Adrenal gland (tissue), 12 donors: ENCODE results near the gene ANXA9. TPM values are rescaled to one million over a fixed set of nuclear protein-coding genes. Genes with fewer than 3 reads are reported as not detected.

Experiments used
- DNase-seq, 7 donors: peaks; one replicate each; pipeline ENCODE4 v3.0.0-alpha.2; 2019 to 2020
- H3K27ac ChIP-seq, 5 donors: fragments of 200-600 bp; sonication (generic) in 4 of 5; 1 replicate in 3 of 5; 2 replicates in 2 of 5; pipeline versions ENCODE4 v1.5.1 to v1.8.0; 2016 to 2020; ENCODE audit warnings: mild to moderate bottlenecking in 1 of 5
- H3K27me3 ChIP-seq: fragments of 200-600 bp; 2 replicates; pipeline ENCODE4 v1.8.0; 2021
- H3K36me3 ChIP-seq, 2 donors: fragments of 200-600 bp; replicated peaks in 1 of 2; 1 replicate in 1 of 2; 2 replicates in 1 of 2; pipeline versions ENCODE4 v1.5.1 to v1.8.0; 2018 to 2022
- H3K4me1 ChIP-seq, 2 donors: fragments of 200-600 bp; replicated peaks in 1 of 2; 1 replicate in 1 of 2; 2 replicates in 1 of 2; pipeline versions ENCODE4 v1.5.1 to v1.8.0; 2018 to 2021
- H3K4me3 ChIP-seq, 4 donors: fragments of 200-600 bp; sonication (generic) in 3 of 4; one replicate each; pipeline ENCODE4 v1.5.1; 2016 to 2018
- H3K9me3 ChIP-seq, 3 donors: fragments of 200-600 bp; sonication (generic) in 1 of 3; replicated peaks in 1 of 3; 1 replicate in 2 of 3; 2 replicates in 1 of 3; pipeline versions ENCODE4 v1.5.1 to v1.8.0; 2016 to 2021
- POLR2A ChIP-seq, 2 donors: fragments of 450-650 bp; IDR thresholded peaks; one replicate each; pipeline ENCODE4 v1.6.1; 2017; ENCODE audit warnings: antibody characterized with exemption in 2 of 2, mild to moderate bottlenecking in 2 of 2, moderate library complexity in 1 of 2
- WGBS, 4 donors: extraction: QIAGEN DNeasy Blood & Tissue Kit in 2 of 4; methylation state at CpG; one replicate each; pipeline versions ENCODE4 v1.1.5 to v1.1.7; 2013 to 2017; 5-methylcytosine and 5-hydroxymethylcytosine counted together
- intact Hi-C, 2 donors: fragments of 100-400 bp; cut with DNase I; formaldehyde crosslinking; loops; one replicate each; pipeline versions ENCODE4 v1.14.1 to v1.15.0; 2022 to 2023
- polyA plus RNA-seq, 3 donors: library from polyadenylated mRNA; stranded (reverse); fragments of 200-250 nt in 2 of 3; fragments of 350-450 nt in 1 of 3; fragmentation: Illumina TruSeq in 1 of 3; extraction: RNeasy Lipid Tissue Mini Kit (QIAGEN cat#74804) in 1 of 3; gene quantifications; one replicate each; pipeline ENCODE4 v1.2.3, GENCODE V29; 2013 to 2014
- total RNA-seq, 9 donors: library from RNA; depleted of rRNA in 4 of 9; stranded (reverse); fragments of >200 nt in 4 of 9; fragments of 120-200 nt in 1 of 9; fragmentation: NEBNext Ultra II Directional in 1 of 9; extraction: Animal tissue kit (Norgen Biotek cat#: 25700) in 1 of 9; gene quantifications; one replicate each; pipeline versions ENCODE4 v1.1.0 to v1.2.4, GENCODE V29; 2013 to 2023
- TF ChIP-seq, protein P1 (sequence below), 6 experiments: fragments of 450-650 bp in 4 of 6; fragments of 200-600 bp in 2 of 6; sonication (generic) in 1 of 6; IDR thresholded peaks; 1 replicate in 5 of 6; 2 replicates in 1 of 6; pipeline versions ENCODE4 v1.5.1 to v1.8.0; 2016 to 2021; ENCODE audit warnings: antibody characterized with exemption in 6 of 6, mild to moderate bottlenecking in 2 of 6, moderate library complexity in 1 of 6
- donor health status: healthy with polysubstance abuse.
- donor health status: Bipolar disorder and iron deficiency.
- donor health status: DM: yes; HTN: yes; CAD: no.
- donor health status: DM: no; HTN: no; CAD: no.
- donor health status: DM: no; HTN: no; CAD: no.
- donor health status: DM: yes; HTN: yes; CAD: no.

Gene ANXA9
- total and polyA plus RNA-seq, 12 donors, result 0.18 to 3.2 (median 0.45) TPM

DNA sequence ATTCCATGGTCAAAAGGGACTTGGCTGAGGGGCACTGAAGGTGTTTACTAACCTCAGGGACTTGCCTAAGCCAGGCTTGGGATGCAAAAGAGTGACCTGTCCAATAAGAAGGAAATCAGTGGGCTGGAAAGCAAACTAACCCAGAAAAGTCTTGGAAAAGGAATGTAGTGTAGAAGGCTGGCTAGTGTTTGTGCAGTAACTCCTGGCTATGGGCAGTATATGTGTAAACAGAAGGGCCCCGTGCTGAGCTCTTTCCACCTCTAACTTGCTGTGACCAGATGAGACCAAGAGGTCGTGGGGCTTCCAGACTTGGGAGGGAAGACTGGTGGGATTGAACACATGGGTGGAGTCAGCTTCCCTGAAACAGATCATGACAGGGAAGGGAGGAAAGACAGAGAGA, 20.5 kb downstream of the ANXA9 start:
- peaks cover 17 to 47% of the 10 kb centered on the region in 2 donors for H3K4me1 ChIP-seq
- H3K27ac ChIP-seq, result peak overlapping the region in 1 of 5 donors; percentile 17
- H3K36me3 ChIP-seq, result peaks cover 0 to 40% of the 10 kb centered on the region in 2 donors
- intact Hi-C loops, result no loop called here
- no peak overlapping the region for H3K4me3 ChIP-seq
- TF ChIP-seq, protein P1, sequence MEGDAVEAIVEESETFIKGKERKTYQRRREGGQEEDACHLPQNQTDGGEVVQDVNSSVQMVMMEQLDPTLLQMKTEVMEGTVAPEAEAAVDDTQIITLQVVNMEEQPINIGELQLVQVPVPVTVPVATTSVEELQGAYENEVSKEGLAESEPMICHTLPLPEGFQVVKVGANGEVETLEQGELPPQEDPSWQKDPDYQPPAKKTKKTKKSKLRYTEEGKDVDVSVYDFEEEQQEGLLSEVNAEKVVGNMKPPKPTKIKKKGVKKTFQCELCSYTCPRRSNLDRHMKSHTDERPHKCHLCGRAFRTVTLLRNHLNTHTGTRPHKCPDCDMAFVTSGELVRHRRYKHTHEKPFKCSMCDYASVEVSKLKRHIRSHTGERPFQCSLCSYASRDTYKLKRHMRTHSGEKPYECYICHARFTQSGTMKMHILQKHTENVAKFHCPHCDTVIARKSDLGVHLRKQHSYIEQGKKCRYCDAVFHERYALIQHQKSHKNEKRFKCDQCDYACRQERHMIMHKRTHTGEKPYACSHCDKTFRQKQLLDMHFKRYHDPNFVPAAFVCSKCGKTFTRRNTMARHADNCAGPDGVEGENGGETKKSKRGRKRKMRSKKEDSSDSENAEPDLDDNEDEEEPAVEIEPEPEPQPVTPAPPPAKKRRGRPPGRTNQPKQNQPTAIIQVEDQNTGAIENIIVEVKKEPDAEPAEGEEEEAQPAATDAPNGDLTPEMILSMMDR (IDR thresholded peaks at IDR 0.05), result no peak
- TF ChIP-seq POLR2A (IDR thresholded peaks at IDR 0.05), result no peak
- no peak for DNase-seq
- no peaks in the 10 kb centered on the region for H3K27me3 ChIP-seq
- WGBS, 4 donors, result 60 to 77% (median 68%) methylated on average over 2 of the region's 2 CpGs
- no peaks in the 10 kb centered on the region for H3K9me3 ChIP-seq

- Histone ChIP-seq H3K36me3 (peaks cover 0 to 35% of the 10 kb centered on the region in 2 donors), H3K4me1 (peaks cover 21 to 51% of the 10 kb centered on the region in 2 donors), H3K27ac (peak overlapping the region in 1 of 5 donors; percentile 17), H3K9me3 (no peaks in the 10 kb centered on the region), H3K4me3 (peak overlapping the region in 1 of 4 donors; percentile 19), H3K27me3 (no peaks in the 10 kb centered on the region)
- intact Hi-C loops, result no loop called here
- TF ChIP-seq POLR2A (IDR thresholded peaks at IDR 0.05), result no peak
- TF ChIP-seq, protein P1 (IDR thresholded peaks at IDR 0.05), result no peak
- no peak for DNase-seq
Observed at GRCh38 chr1:151003180-151003579, 21.1 kb downstream of the ANXA9 start.

GRCh38 chr1:151005729-151006319, 23.7 kb downstream of the ANXA9 start:
- Histone ChIP-seq H3K27ac (peak overlapping the region; percentile 70 to 95 (median 76)), H3K36me3 (peaks cover 0 to 18% of the 10 kb centered on the region in 2 donors), H3K4me1 (peaks cover 21 to 65% of the 10 kb centered on the region in 2 donors), H3K9me3 (no peaks in the 10 kb centered on the region), H3K4me3 (peak overlapping the region in 3 of 4 donors; percentile 45 to 69 (median 57)), H3K27me3 (no peaks in the 10 kb centered on the region)
- no peak for DNase-seq
- intact Hi-C loops, result no loop called here
- WGBS, 4 donors, result 5 to 17% (median 13%) methylated on average over 4 of the region's 4 CpGs
- TF ChIP-seq, protein P1 (IDR thresholded peaks at IDR 0.05), result no peak
- TF ChIP-seq POLR2A (IDR thresholded peaks at IDR 0.05), result no peak

- WGBS, 4 donors, result 1 to 2% (median 1%) methylated on average over 14 to 18 of the region's 18 CpGs
- DNase-seq, result peak; percentile 70 to 88 (median 78)
- Histone ChIP-seq H3K36me3 (peaks cover 0 to 16% of the 10 kb centered on the region in 2 donors), H3K4me1 (peaks cover 21 to 71% of the 10 kb centered on the region in 2 donors), H3K27ac (peak within 1 kb of the TSS; percentile 74 to 95 (median 76)), H3K27me3 (no peaks in the 10 kb centered on the region), H3K4me3 (peak within 1 kb of the TSS in 3 of 4 donors; percentile 45 to 93 (median 57)), H3K9me3 (no peaks in the 10 kb centered on the region)
- peak; percentile 42 to 81 for TF ChIP-seq POLR2A (IDR thresholded peaks at IDR 0.05)
- TF ChIP-seq, protein P1 (IDR thresholded peaks at IDR 0.05), result peak; percentile 17 to 64 (median 48)
- intact Hi-C loops, result no loop called here
Observed at GRCh38 chr1:151006327-151007052, 24.4 kb downstream of the ANXA9 start, which contains the start of gene MINDY1. MINDY1 (minus strand) TSS chr1:151006902; CDS start chr1:151002617, 4,285 bp downstream.
